Common myeloid progenitor, CD34-positive (primary cell): Measurements from ENCODE around the gene DBP.

ENCODE experiments used
- CTCF ChIA-PET: fragments of 350-600 bp; sonication (Branson Sonifier 250); formaldehyde crosslinking; loops from one replicate; lab custom pipeline; 2021; ENCODE audit warnings: antibody characterized with exemption; lab: Charles Lee
- POLR2A ChIA-PET: fragments of 350-600 bp; sonication (Branson Sonifier 250); formaldehyde crosslinking; loops from one replicate; lab custom pipeline; 2021; ENCODE audit warnings: antibody characterized with exemption; lab: Charles Lee
- DNase-seq, 3 donors: peaks; one replicate each; pipeline versions ENCODE4 v3.0.0 to v3.0.0-alpha.2; 2013
- H3K27ac ChIP-seq, 2 experiments: 1 replicate in 1 of 2; 2 replicates in 1 of 2; pipeline ENCODE4 v1.7.0; 2013; ENCODE audit warnings: inconsistent platforms in 2 of 2, low read length in 2 of 2, mild to moderate bottlenecking in 2 of 2, low read depth in 1 of 2, moderate library complexity in 1 of 2; ENCODE audit not compliant: severe bottlenecking in 2 of 2, insufficient read depth in 1 of 2, poor library complexity in 1 of 2
- H3K27me3 ChIP-seq, 5 experiments: replicated peaks in 2 of 5; 1 replicate in 3 of 5; 2 replicates in 2 of 5; pipeline versions ENCODE4 v1.6.1 to v1.7.0; 2013; ENCODE audit warnings: low read length in 4 of 5, mild to moderate bottlenecking in 2 of 5, moderate library complexity in 2 of 5, inconsistent platforms in 1 of 5; ENCODE audit not compliant: insufficient read depth in 5 of 5, control insufficient read depth in 4 of 5
- H3K36me3 ChIP-seq, 4 experiments: 1 replicate in 2 of 4; 2 replicates in 2 of 4; pipeline versions ENCODE4 v1.6.1 to v1.7.0; 2013; ENCODE audit warnings: low read length in 3 of 4, control low read depth in 1 of 4, mild to moderate bottlenecking in 1 of 4; ENCODE audit not compliant: control insufficient read depth in 4 of 4, insufficient read depth in 4 of 4
- H3K4me1 ChIP-seq, 4 experiments: 1 replicate in 3 of 4; 2 replicates in 1 of 4; pipeline versions ENCODE4 v1.6.1 to v1.7.1; 2013; ENCODE audit warnings: low read length in 3 of 4, mild to moderate bottlenecking in 3 of 4, control low read depth in 1 of 4, inconsistent platforms in 1 of 4, moderate library complexity in 1 of 4; ENCODE audit not compliant: control insufficient read depth in 4 of 4, insufficient read depth in 4 of 4; ENCODE audit errors: control extremely low read depth in 1 of 4
- H3K4me3 ChIP-seq, 7 experiments: 1 replicate in 4 of 7; 2 replicates in 3 of 7; pipeline versions ENCODE4 v1.5.1 to v1.7.0; 2013; ENCODE audit warnings: mild to moderate bottlenecking in 7 of 7, low read length in 6 of 7, moderate library complexity in 6 of 7, inconsistent platforms in 2 of 7, low read depth in 2 of 7, control low read depth in 1 of 7; ENCODE audit not compliant: insufficient read depth in 4 of 7, control insufficient read depth in 1 of 7; ENCODE audit errors: extremely low read depth in 1 of 7
- H3K9me3 ChIP-seq, 5 experiments: 1 replicate in 4 of 5; 2 replicates in 1 of 5; pipeline versions ENCODE4 v1.6.1 to v1.7.1; 2013; ENCODE audit warnings: low read length in 4 of 5, mild to moderate bottlenecking in 2 of 5, inconsistent platforms in 1 of 5, low read depth in 1 of 5, moderate library complexity in 1 of 5; ENCODE audit not compliant: control insufficient read depth in 4 of 5, insufficient read depth in 2 of 5; ENCODE audit errors: control extremely low read depth in 1 of 5
- WGBS: methylation state at CpG from one replicate; pipeline ENCODE4 v1.1.5; 2013; ENCODE audit not compliant: insufficient coverage; 5-methylcytosine and 5-hydroxymethylcytosine counted together

DBP gene

DNA sequence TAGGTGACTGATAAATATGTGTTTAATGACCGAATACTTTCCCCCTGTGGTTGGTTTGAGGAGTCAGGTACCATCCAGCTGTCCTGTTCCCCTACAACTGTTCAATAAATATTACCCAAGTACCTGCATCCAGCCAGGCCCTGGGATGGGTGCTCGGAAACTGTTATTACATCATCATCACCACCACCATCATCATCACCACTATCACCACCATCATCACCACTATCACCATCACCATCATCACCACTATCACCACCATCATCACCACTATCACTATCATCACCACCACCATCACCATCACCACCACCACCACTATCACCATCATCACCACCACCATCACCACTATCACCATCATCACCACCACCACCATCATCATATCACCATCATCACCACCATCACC is 31.6 kb upstream of the DBP start:
- Histone ChIP-seq H3K27ac (no peak overlapping the region), H3K4me3 (no peak overlapping the region), H3K4me1 (no peaks in the 10 kb centered on the region), H3K27me3 (peaks cover 0 to 2% (median 0%) of the 10 kb centered on the region in 5 experiments), H3K36me3 (no peaks in the 10 kb centered on the region), H3K9me3 (no peaks in the 10 kb centered on the region)
- CTCF ChIA-PET: no interaction called here
- 100% methylated on average over 2 of the region's 2 CpGs for WGBS
- no peak for DNase-seq
- POLR2A ChIA-PET: no interaction called here

GRCh38 chr19:48668332-48668731 is 31.2 kb upstream of the DBP start:
- ChIA-PET CTCF (interaction anchor here (0.9 kb wide), 1 partner anchor 9 kb away, joined by 3 read pairs; no protein-coding TSS in a partner anchor), POLR2A (no interaction called here)
- no peaks in the 10 kb centered on the region for H3K36me3 ChIP-seq
- H3K27me3 ChIP-seq: peaks cover 0 to 2% (median 0%) of the 10 kb centered on the region in 5 experiments
- no peak for DNase-seq
- H3K9me3 ChIP-seq: no peaks in the 10 kb centered on the region
- WGBS: 88% methylated on average over 3 of the region's 3 CpGs
- no peak overlapping the region for H3K27ac ChIP-seq
- no peak overlapping the region for H3K4me3 ChIP-seq
- H3K4me1 ChIP-seq: no peaks in the 10 kb centered on the region

DNA sequence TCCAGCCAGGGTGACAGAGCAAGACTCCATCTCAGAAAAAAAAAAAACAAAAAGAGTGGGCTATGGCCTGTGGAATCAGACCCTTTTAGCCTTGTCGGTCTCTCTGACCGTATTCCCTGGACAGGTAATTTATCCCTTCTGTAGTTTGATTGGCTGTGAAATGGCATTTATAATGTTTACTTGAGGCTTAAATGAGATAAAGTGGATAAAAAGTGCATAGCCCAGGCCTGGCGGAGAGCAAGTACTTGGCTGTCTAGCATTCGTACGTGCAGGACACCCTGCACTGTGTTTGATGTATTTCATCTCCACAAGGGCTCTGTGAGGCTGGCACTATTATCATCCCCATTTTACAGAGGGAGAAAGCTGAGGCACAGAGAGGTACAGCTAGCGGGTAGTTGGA is 28.6 kb upstream of the DBP start:
- ChIA-PET POLR2A (no interaction called here), CTCF (interaction anchor here (1.0 to 1.6 kb wide), 3 partner anchors 10 to 60 kb away, joined by 3 to 5 read pairs (median 4); partner anchors contain the start of gene CA11)
- DNase-seq: no peak
- 98% methylated on average over 6 of the region's 6 CpGs for whole genome bisulfite sequencing
- no peak overlapping the region for H3K4me3 ChIP-seq
- H3K4me1 ChIP-seq: peaks cover 0 to 7% (median 4%) of the 10 kb centered on the region in 4 experiments
- H3K27ac ChIP-seq: no peak overlapping the region
- H3K9me3 ChIP-seq: no peaks in the 10 kb centered on the region
- H3K27me3 ChIP-seq: peaks cover 0 to 2% (median 0%) of the 10 kb centered on the region in 5 experiments
- H3K36me3 ChIP-seq: no peaks in the 10 kb centered on the region

DNA sequence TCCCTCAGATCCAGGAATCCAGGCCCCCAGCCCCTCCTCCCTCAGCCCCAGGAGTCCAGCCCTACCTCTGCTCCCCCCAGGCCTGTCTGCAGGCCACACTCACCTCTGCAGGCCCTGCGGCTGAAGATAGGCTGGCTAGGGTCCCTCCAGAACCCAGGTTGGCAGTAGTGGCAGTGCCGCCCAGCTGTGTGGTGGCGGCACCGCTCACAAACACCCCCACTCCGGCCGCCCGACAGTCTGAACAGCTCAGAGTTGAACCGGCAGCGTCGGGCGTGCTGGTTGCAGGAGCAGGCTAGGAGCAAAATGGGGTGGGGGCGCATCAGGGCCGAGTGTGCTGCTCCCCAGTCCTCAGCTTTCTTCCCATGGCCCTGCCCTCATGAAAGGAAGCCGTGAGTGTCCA is 27.3 kb upstream of the DBP start:
- POLR2A ChIA-PET: no interaction called here
- no peak overlapping the region for H3K27ac ChIP-seq
- WGBS: 99% methylated on average over 13 of the region's 14 CpGs
- no peaks in the 10 kb centered on the region for H3K36me3 ChIP-seq
- no peaks in the 10 kb centered on the region for H3K9me3 ChIP-seq
- H3K27me3 ChIP-seq: peaks cover 0 to 2% (median 0%) of the 10 kb centered on the region in 5 experiments
- H3K4me1 ChIP-seq: peaks cover 0 to 9% (median 6%) of the 10 kb centered on the region in 4 experiments
- CTCF ChIA-PET: interaction anchor here (0.9 kb wide), 1 partner anchor 123 kb away, joined by 3 read pairs; no protein-coding TSS in a partner anchor
- no peak for DNase-seq
- H3K4me3 ChIP-seq: no peak overlapping the region

DNA sequence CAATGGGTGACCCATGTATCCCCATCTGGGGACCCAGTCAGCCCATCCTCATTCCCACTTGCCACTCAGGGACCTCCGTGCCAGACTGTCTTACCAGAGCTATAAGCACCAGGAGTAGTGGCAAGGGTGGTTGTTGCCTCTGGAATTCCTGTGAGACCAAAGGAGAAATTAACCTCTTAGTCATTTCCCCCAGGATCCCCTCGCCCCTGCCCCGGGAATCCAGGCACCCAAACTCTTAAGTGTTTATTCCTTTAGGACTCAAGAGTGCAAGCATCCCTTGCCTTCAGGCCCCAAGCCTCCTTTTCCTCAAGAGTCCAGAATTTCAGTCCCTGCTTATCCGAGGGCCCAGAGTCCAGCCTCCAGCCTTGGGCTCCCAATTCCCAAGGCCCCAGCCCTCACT is 26.5 kb upstream of the DBP start:
- Histone ChIP-seq H3K27me3 (peaks cover 0 to 2% (median 0%) of the 10 kb centered on the region in 5 experiments), H3K4me1 (peaks cover 0 to 9% (median 6%) of the 10 kb centered on the region in 4 experiments), H3K36me3 (no peaks in the 10 kb centered on the region), H3K4me3 (no peak overlapping the region), H3K27ac (no peak overlapping the region), H3K9me3 (no peaks in the 10 kb centered on the region)
- DNase-seq: no peak
- POLR2A ChIA-PET: no interaction called here
- WGBS: 100% methylated on average over 4 of the region's 4 CpGs
- CTCF ChIA-PET: interaction anchor here (1.5 to 1.6 kb wide), 2 partner anchors 14 to 124 kb away, joined by 3 read pairs; no protein-coding TSS in a partner anchor

DNA sequence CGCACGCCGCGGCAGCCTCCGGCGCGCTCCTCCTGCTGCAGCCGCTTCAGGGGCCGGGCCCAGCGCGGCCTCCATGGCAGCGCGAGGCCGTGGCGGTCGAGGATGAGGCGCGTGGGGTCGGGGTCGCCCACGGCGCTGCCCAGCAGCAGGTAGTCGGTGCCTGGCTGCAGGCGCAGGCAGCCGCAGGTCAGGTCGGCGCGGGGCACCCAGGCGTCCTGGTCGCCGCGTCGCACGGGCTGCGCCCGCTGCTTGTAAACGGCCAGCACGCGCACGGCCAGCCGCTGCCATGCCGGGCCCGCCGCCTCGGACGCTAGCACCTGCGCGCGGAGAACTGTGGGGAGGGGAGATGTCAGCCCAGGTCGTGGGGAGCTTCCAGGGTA is 24.5 kb upstream of the DBP start:
- Histone ChIP-seq H3K4me1 (peaks cover 0 to 9% (median 6%) of the 10 kb centered on the region in 4 experiments), H3K27ac (no peak overlapping the region), H3K27me3 (no peaks in the 10 kb centered on the region), H3K9me3 (no peaks in the 10 kb centered on the region), H3K36me3 (no peaks in the 10 kb centered on the region), H3K4me3 (no peak overlapping the region)
- WGBS: 96% methylated on average over 50 of the region's 50 CpGs
- no peak for DNase-seq
- ChIA-PET POLR2A (no interaction called here), CTCF (interaction anchor here (2.3 kb wide), 1 partner anchor 13 kb away, joined by 9 read pairs; no protein-coding TSS in a partner anchor)

DNA sequence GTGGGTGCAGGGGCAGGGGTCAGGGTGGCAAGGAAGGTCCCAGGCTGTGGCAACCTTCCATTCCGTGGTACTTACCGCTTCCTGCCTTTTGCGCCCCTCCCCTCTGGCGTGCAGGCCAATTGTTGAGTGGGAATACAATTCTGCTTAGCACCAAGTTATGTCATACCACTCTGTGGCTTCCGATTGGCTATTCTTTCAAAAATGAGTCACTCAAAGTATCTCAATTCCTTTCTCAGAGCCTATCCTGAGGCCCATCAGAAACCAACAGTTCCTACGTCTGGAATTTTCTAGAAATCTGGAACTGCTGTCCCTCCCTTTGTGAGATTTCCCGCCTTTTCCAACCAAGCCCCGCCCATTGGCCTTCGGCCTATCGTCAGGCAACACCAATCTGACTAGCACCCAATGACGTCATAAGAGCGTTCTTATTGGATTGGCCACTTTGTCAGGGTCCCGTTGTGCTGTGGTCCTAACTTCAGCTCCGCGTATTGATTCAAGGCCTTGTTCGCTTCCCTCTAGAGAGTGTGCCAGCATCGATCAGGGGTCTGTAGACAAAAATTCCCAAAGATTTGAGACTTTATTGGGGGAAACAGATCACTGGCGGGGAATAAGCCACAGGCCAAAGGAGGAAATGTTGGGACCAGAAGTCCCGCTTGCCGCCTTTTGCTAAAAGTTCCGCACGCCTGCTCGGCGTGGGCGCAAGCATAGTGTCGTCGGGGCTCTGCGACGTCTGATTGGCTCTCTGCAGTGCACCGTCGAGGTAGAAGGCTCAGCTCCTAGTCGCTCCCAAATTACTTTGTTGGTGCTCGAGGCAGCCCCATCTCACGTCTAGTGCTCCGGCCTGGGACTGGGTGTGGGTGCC is 23.9 kb upstream of the DBP start:
- Histone ChIP-seq H3K27me3 (no peaks in the 10 kb centered on the region), H3K36me3 (no peaks in the 10 kb centered on the region), H3K4me3 (peak overlapping the region in 4 of 7 experiments; percentile 21 to 57 (median 46)), H3K9me3 (no peaks in the 10 kb centered on the region), H3K4me1 (peaks cover 0 to 9% (median 6%) of the 10 kb centered on the region in 4 experiments), H3K27ac (peak overlapping the region; percentile 55 to 85)
- ChIA-PET POLR2A (no interaction called here), CTCF (interaction anchor here (2.3 kb wide), 1 partner anchor 14 kb away, joined by 9 read pairs; no protein-coding TSS in a partner anchor)
- DNase-seq: peak; percentile 91 to 96 (median 94)
- 51% methylated on average over 31 of the region's 35 CpGs for WGBS
